HFFc6 (cell line): Measurements from ENCODE around the gene ULK2. TPM values are rescaled to one million over a fixed set of nuclear protein-coding genes. Genes with fewer than 3 reads are reported as not detected.

ENCODE experiments used
- DNase-seq: peaks from one replicate; pipeline ENCODE4 v3.0.0-alpha.2; 2018
- H3K27ac Mint-ChIP-seq: 2 replicates; pipeline ENCODE4 v1.8.0; 2020; ENCODE audit warnings: mild to moderate bottlenecking, mixed read lengths
- H3K27me3 Mint-ChIP-seq: 2 replicates; pipeline ENCODE4 v1.8.0; 2021; ENCODE audit warnings: mild to moderate bottlenecking, moderate library complexity, mixed read lengths; ENCODE audit not compliant: insufficient read depth
- H3K36me3 Mint-ChIP-seq: 2 replicates; pipeline ENCODE4 v1.8.0; 2021; ENCODE audit warnings: low read depth, mixed read lengths
- H3K4me1 Mint-ChIP-seq: 2 replicates; pipeline ENCODE4 v1.8.0; 2020; ENCODE audit warnings: low read depth, mixed read lengths
- H3K4me3 Mint-ChIP-seq: 2 replicates; pipeline ENCODE4 v1.8.0; 2020; ENCODE audit warnings: mild to moderate bottlenecking, moderate library complexity, mixed read lengths
- H3K9me3 Mint-ChIP-seq: 2 replicates; pipeline ENCODE4 v1.8.0; 2020; ENCODE audit warnings: mild to moderate bottlenecking, mixed read lengths
- total RNA-seq, 6 experiments: library from RNA; stranded (reverse); fragmentation: NEBNext Ultra II Directional; extraction: Animal tissue kit (Norgen Biotek cat#: 25700); gene quantifications; 2 replicates in 1 of 6; 3 replicates in 5 of 6; pipeline ENCODE4 v1.2.3, GENCODE V29; 2021
- TF ChIP-seq, protein P1 (sequence below): fragments of 200-600 bp; sonication (generic); IDR thresholded peaks from 2 replicates; pipeline ENCODE4 v1.5.0; 2021; ENCODE audit warnings: antibody characterized with exemption, mild to moderate bottlenecking

The ULK2 gene
- total RNA-seq, 6 experiments from 2014 or later = 4.2 to 10.4 (median 6.3) TPM

DNA sequence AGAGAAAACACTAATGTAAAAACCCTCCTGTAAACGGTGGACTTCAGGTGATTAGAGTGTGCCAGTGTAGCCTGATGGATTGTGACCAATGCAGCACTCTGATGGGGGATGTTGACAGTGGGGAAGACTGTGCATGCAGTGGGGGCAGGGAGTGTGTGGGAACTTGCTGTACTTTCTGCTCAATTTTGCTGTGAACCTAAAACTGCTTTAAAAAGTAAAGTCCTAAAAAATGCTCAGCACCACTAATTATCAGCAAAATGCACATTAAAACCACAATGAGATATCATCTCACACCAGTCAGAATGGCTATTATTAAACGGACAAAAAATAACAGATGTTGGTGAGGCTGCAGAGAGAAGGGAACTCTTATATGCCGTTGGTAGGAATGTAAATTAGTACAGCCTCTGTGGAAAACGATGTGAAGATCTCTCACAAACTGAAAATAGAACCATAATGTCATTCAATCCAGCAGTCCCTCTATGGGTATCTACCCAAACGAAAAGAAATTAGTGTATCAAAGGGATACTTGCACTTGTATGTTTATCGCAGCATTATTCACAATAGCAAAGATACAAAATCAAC lies 9.7 kb upstream of the ULK2 start:
- no peaks in the 10 kb centered on the region for H3K9me3 Mint-ChIP-seq
- H3K4me1 Mint-ChIP-seq = no peaks in the 10 kb centered on the region
- H3K27me3 Mint-ChIP-seq = peaks cover 20% of the 10 kb centered on the region
- no peak overlapping the region for H3K27ac Mint-ChIP-seq
- H3K36me3 Mint-ChIP-seq = no peaks in the 10 kb centered on the region
- no peak overlapping the region for H3K4me3 Mint-ChIP-seq
- TF ChIP-seq, protein P1, sequence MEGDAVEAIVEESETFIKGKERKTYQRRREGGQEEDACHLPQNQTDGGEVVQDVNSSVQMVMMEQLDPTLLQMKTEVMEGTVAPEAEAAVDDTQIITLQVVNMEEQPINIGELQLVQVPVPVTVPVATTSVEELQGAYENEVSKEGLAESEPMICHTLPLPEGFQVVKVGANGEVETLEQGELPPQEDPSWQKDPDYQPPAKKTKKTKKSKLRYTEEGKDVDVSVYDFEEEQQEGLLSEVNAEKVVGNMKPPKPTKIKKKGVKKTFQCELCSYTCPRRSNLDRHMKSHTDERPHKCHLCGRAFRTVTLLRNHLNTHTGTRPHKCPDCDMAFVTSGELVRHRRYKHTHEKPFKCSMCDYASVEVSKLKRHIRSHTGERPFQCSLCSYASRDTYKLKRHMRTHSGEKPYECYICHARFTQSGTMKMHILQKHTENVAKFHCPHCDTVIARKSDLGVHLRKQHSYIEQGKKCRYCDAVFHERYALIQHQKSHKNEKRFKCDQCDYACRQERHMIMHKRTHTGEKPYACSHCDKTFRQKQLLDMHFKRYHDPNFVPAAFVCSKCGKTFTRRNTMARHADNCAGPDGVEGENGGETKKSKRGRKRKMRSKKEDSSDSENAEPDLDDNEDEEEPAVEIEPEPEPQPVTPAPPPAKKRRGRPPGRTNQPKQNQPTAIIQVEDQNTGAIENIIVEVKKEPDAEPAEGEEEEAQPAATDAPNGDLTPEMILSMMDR = no peak
- no peak for DNase-seq

DNA sequence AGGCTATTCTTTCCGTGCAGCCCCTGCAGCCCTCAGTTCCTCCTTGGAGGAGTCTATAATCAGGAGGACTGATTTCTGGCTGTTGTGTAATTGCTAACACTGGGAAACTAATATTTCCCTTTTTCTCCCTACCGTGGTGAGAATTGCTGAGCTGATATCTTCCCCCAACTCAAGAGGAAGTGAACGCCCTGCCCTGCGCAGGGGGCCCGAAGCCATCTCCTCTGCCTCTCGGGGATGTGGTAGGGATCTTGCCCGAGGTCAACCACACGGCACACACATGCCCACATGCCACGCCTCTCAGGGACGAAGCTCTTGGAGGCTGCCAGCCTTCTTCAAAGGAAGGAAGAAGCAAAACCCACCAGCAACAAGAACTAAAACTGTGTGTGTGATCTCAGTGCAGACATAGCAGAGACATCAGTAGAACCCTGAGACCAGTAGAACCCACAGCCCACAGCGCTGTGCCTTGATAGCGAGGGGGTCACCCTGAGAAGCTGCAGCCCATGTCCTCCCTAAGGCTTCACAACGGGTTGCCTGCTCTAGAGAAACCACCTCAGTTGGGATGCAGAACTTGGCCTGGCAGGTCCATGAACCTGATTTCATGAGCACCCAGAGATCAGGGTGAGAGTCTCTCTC lies 8.9 kb upstream of the ULK2 start:
- TF ChIP-seq, protein P1 = no peak
- Mint-ChIP-seq H3K27ac (no peak overlapping the region), H3K4me1 (no peaks in the 10 kb centered on the region), H3K9me3 (no peaks in the 10 kb centered on the region), H3K27me3 (peaks cover 20% of the 10 kb centered on the region), H3K36me3 (no peaks in the 10 kb centered on the region), H3K4me3 (no peak overlapping the region)
- DNase-seq = no peak

DNA sequence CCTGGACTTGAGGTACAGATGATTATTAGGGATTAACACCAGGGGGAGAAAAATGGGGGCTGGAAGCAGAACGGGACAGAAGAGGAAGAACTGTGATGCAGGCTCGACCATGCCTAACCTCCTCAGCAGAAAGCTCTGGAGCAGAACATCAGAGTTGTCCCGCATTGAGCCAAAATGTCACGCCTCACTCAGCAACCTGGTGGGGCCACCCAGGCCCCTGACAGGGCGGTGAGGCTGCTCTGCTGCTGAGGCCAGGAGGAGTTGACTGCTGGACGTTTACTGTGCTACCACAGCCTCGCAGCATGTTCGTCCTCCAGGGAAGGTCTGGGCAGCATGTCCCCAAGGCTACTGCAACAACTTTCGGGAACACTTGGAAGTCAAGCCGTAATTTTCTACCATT lies 6.5 kb upstream of the ULK2 start:
- Mint-ChIP-seq H3K36me3 (no peaks in the 10 kb centered on the region), H3K9me3 (no peaks in the 10 kb centered on the region)

DNA sequence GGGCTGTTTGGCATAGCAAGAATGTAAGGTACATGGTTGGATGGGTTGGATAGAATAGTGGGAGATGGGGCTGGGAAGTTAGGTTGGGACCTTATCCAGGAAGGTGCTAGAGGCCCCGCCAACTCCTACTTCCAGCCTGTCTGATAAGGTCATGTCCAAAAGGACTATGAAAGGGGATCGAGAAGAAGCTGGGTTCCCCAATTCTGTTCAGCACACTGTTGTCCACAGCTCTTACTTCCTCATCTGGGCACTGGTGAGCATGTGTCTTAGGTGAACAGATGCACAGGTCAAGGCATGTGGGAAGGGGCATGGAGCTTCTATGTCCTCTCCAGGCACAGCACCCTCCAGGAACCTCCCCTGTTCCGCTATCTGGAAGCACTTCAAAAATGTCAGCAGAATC lies 5.6 kb upstream of the ULK2 start:
- Mint-ChIP-seq H3K4me1 (no peaks in the 10 kb centered on the region), H3K4me3 (no peak overlapping the region), H3K9me3 (no peaks in the 10 kb centered on the region), H3K36me3 (no peaks in the 10 kb centered on the region), H3K27me3 (peaks cover 12% of the 10 kb centered on the region), H3K27ac (no peak overlapping the region)
- TF ChIP-seq, protein P1 = no peak
- no peak for DNase-seq

More for the DNA sequence above, 6.5 kb upstream of the ULK2 start:
- Mint-ChIP-seq H3K4me3 (no peak overlapping the region), H3K27me3 (peaks cover 15% of the 10 kb centered on the region), H3K27ac (no peak overlapping the region), H3K4me1 (no peaks in the 10 kb centered on the region)
- DNase-seq = no peak
- TF ChIP-seq, protein P1 = no peak

DNA sequence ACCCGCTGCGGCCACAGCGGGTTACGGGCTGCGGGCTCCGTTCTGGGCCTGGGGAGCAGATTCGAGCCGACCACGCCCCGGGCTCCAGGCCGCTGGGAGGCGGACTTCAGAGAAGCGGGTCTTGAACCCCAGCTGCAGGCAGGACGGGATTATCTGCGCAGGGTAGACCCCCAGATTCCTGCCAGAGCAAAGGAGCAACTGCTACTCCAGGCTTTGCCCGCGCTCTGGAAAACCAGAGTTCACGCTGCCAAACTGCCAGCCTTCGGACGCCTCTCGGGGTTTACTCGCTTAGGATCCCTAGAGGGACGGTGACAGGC lies 301 bp upstream of the ULK2 start:
- DNase-seq = no peak
- Mint-ChIP-seq H3K27me3 (peaks cover under 1% of the 10 kb centered on the region), H3K36me3 (no peaks in the 10 kb centered on the region), H3K4me3 (no peak overlapping the region; the same call in 1 of the 2 replicates), H3K27ac (no peak overlapping the region), H3K9me3 (no peaks in the 10 kb centered on the region), H3K4me1 (peaks cover 7% of the 10 kb centered on the region; the same call in 1 of the 2 replicates)
- TF ChIP-seq, protein P1 = no peak
